HepG2 (cell line): ENCODE results near the gene GATD1. TPM values are rescaled to one million over a fixed set of nuclear protein-coding genes. Genes with fewer than 3 reads are reported as not detected.

ENCODE experiments used
- ATAC-seq: fragments of 200-7000 bp; cut with Tn5 transposase; 3 replicates; pipeline ENCODE4 v1.9.1; 2020; ENCODE audit warnings: mild to moderate bottlenecking, moderate library complexity
- BruUV-seq: library from RNA; stranded (reverse); fragments of 400-500 nt; replicated peaks from 2 replicates; lab custom pipeline; 2021; lab: Mats Ljungman, UMichigan
- CTCF ChIA-PET: fragments of 300-600 bp; formaldehyde crosslinking; extraction: SDS; loops from one replicate; lab custom pipeline; 2021; ENCODE audit warnings: low total read pairs, inconsistent platforms, low intra/inter-chr PET ratio; lab: Yijun Ruan, JAX
- POLR2A ChIA-PET: fragments of 350-600 bp; sonication (Branson Sonifier 250); formaldehyde crosslinking; loops from one replicate; lab custom pipeline; 2020; ENCODE audit warnings: antibody characterized with exemption, inconsistent platforms; lab: Yijun Ruan, JAX
- DNase-seq: peaks from one replicate; pipeline ENCODE4 v3.0.0-alpha.2; 2015; ENCODE audit warnings: low spot score
- FAIRE-seq: peaks from 3 replicates; lab custom pipeline; 2011; peaks lifted over from hg19 to GRCh38; lab: Jason Lieb, UNC
- H2AFZ ChIP-seq: one replicate; pipeline ENCODE4 v1.6.1; 2011; ENCODE audit warnings: low read length, inconsistent platforms
- H3K27ac ChIP-seq: fragments of 300-600 bp; 3 replicates; pipeline ENCODE4 v1.8.0; 2011; ENCODE audit warnings: mixed run types, mild to moderate bottlenecking, mixed read lengths, low read length, inconsistent platforms; ENCODE audit not compliant: insufficient read depth; ENCODE audit errors: extremely low read length
- H3K27me3 ChIP-seq, 2 experiments: fragments of 200-600 bp in 1 of 2; 2 replicates in 1 of 2; 3 replicates in 1 of 2; pipeline versions ENCODE4 v1.6.0 to v1.8.0; 2011; ENCODE audit warnings: low read length in 2 of 2, mild to moderate bottlenecking in 2 of 2, moderate library complexity in 2 of 2, inconsistent platforms in 1 of 2; ENCODE audit not compliant: insufficient read depth in 2 of 2, control insufficient read depth in 1 of 2
- H3K36me3 ChIP-seq, 2 experiments: fragments of 200-600 bp in 1 of 2; replicated peaks in 1 of 2; 2 replicates in 1 of 2; 3 replicates in 1 of 2; pipeline versions ENCODE4 v1.5.1 to v1.8.0; 2011; ENCODE audit warnings: low read length in 2 of 2, inconsistent platforms in 1 of 2; ENCODE audit not compliant: insufficient read depth in 2 of 2, control insufficient read depth in 1 of 2
- H3K4me1 ChIP-seq: 2 replicates; pipeline ENCODE4 v1.5.1; 2012; ENCODE audit warnings: low read length, inconsistent platforms; ENCODE audit not compliant: insufficient read depth
- H3K4me2 ChIP-seq: 2 replicates; pipeline ENCODE4 v1.6.0; 2011; ENCODE audit warnings: low read depth, low read length, inconsistent platforms
- H3K4me3 ChIP-seq, 3 experiments: fragments of 200-600 bp in 1 of 3; sonication (generic), shearing (Covaris generic) in 1 of 3; replicated peaks in 1 of 3; 2 replicates each; pipeline ENCODE4 v1.5.1; 2011 to 2016; ENCODE audit warnings: low read length in 3 of 3, inconsistent platforms in 2 of 3, low read depth in 2 of 3, mild to moderate bottlenecking in 2 of 3, control low read depth in 1 of 3, mixed read lengths in 1 of 3; ENCODE audit not compliant: insufficient read depth in 1 of 3
- H3K79me2 ChIP-seq: one replicate; pipeline ENCODE4 v1.6.1; 2011; ENCODE audit warnings: low read length, inconsistent platforms; ENCODE audit not compliant: insufficient read depth
- H3K9ac ChIP-seq: 2 replicates; pipeline ENCODE4 v1.6.0; 2011; ENCODE audit warnings: mild to moderate bottlenecking, low read depth, low read length, inconsistent platforms; ENCODE audit not compliant: insufficient read depth
- H3K9me3 ChIP-seq: 2 replicates; pipeline ENCODE4 v1.5.1; 2012; ENCODE audit warnings: mild to moderate bottlenecking, low read length
- H4K20me1 ChIP-seq: 2 replicates; pipeline ENCODE4 v1.6.0; 2011; ENCODE audit warnings: inconsistent platforms, mild to moderate bottlenecking, low read length, moderate library complexity; ENCODE audit not compliant: insufficient read depth
- ETV5 ChIP-seq: IDR thresholded peaks from 2 replicates; pipeline ENCODE4 v1.6.1; 2018; ENCODE audit warnings: missing biosample characterization, missing genetic modification reagents, inconsistent platforms, borderline replicate concordance
- HOXA7 ChIP-seq: sonication (generic); formaldehyde crosslinking; IDR thresholded peaks from 2 replicates; pipeline ENCODE4 v1.8.1; 2022; ENCODE audit warnings: mild to moderate bottlenecking, missing genetic modification reagents, moderate library complexity
- PATZ1 ChIP-seq: sonication (generic); formaldehyde crosslinking; IDR thresholded peaks from 2 replicates; pipeline ENCODE4 v1.4.0; 2020; ENCODE audit warnings: missing genetic modification reagents
- STAG1 ChIP-seq: sonication (generic); formaldehyde crosslinking; IDR thresholded peaks from 2 replicates; pipeline ENCODE4 v1.4.0; 2020; ENCODE audit warnings: missing genetic modification reagents
- ZNF33B ChIP-seq: sonication (generic); formaldehyde crosslinking; IDR thresholded peaks from 2 replicates; pipeline ENCODE4 v1.5.1; 2020; ENCODE audit warnings: mild to moderate bottlenecking, missing genetic modification reagents
- ZNF44 ChIP-seq: sonication (generic); formaldehyde crosslinking; IDR thresholded peaks from 2 replicates; pipeline ENCODE4 v1.5.1; 2020; ENCODE audit warnings: mild to moderate bottlenecking, missing genetic modification reagents
- ZNF501 ChIP-seq: sonication (generic); formaldehyde crosslinking; IDR thresholded peaks from 2 replicates; pipeline ENCODE4 v1.5.1; 2020; ENCODE audit warnings: mild to moderate bottlenecking, moderate library complexity, missing genetic modification reagents
- ZNF564 ChIP-seq: sonication (generic); formaldehyde crosslinking; IDR thresholded peaks from 2 replicates; pipeline ENCODE4 v1.8.1; 2023; ENCODE audit warnings: mild to moderate bottlenecking, missing genetic modification reagents
- ZNF816 ChIP-seq: sonication (generic); formaldehyde crosslinking; IDR thresholded peaks from 2 replicates; pipeline ENCODE4 v1.8.0; 2022; ENCODE audit warnings: missing genetic modification reagents, mild to moderate bottlenecking, borderline replicate concordance
- ZNF891 ChIP-seq: sonication (generic); formaldehyde crosslinking; IDR thresholded peaks from 2 replicates; pipeline ENCODE4 v1.5.0; 2020; ENCODE audit warnings: mild to moderate bottlenecking, missing genetic modification reagents
- WGBS: methylation state at CpG from one replicate; pipeline ENCODE4 v1.1.6; 2017; ENCODE audit warnings: low lambda C conversion rate; 5-methylcytosine and 5-hydroxymethylcytosine counted together
- in situ Hi-C: cut with HindIII; loops from 2 replicates; pipeline ENCODE4 v1.10.0; 2017; ENCODE audit warnings: low pct_unique_long_range_greater_than_20kb; ENCODE audit not compliant: extremely low pct_ligation_motif_present
- intact Hi-C: fragments of 100-400 bp; cut with micrococcal nuclease; formaldehyde crosslinking; loops from one replicate; pipeline ENCODE4 v1.10.0; 2022; ENCODE audit not compliant: unreplicated experiment
- polyA plus RNA-seq, 8 experiments: library from polyadenylated mRNA; depleted of rRNA in 3 of 8; stranded (reverse) in 7 of 8; unstranded in 1 of 8; fragments of >200 nt; fragmentation: Illumina TruSeq in 4 of 8; extraction: Trizol in 4 of 8; gene quantifications; 2 replicates each; pipeline versions ENCODE4 v1.2.1 to v1.2.3, GENCODE V29; 2011 to 2016; ENCODE audit warnings: low read depth in 4 of 8, missing spikeins in 1 of 8, mixed read lengths in 1 of 8; ENCODE audit not compliant: insufficient read depth in 1 of 8
- total RNA-seq, 5 experiments: library from RNA; depleted of rRNA; stranded (reverse); fragments of >200 nt; fragmentation: Illumina TruSeq; extraction: Trizol; gene quantifications; 2 replicates each; pipeline ENCODE4 v1.2.3, GENCODE V29; 2016; ENCODE audit warnings: low read depth in 1 of 5

GATD1 gene
- total and polyA plus RNA-seq, 2 of the 13 experiments (the other 11 are each of a cell fraction or from before 2014, with no cell fraction given), result 31.3 to 60.5 TPM

GRCh38 chr11:826836-827145, 49.5 kb upstream of the GATD1 start:
- intact Hi-C loops, result no loop called here
- Histone ChIP-seq H3K4me3 (peak overlapping the region; percentile 69 to 83 (median 80)), H3K79me2 (peaks cover 2% of the 10 kb centered on the region), H3K9ac (peak overlapping the region; percentile 74), H4K20me1 (peaks cover 1% of the 10 kb centered on the region; the same call in 1 of the 2 replicates), H3K4me1 (peaks cover 65% of the 10 kb centered on the region), H3K27ac (peak overlapping the region; percentile 77), H3K27me3 (no peaks in the 10 kb centered on the region), H3K36me3 (peaks cover 6 to 18% of the 10 kb centered on the region in 2 experiments; a peak in 4 of 5 replicates), H3K9me3 (no peaks in the 10 kb centered on the region), H3K4me2 (peak overlapping the region; percentile 91), H2AFZ (no peak overlapping the region)
- ATAC-seq (peak; percentile 15), FAIRE-seq (no peak), DNase-seq (no peak)
- in situ Hi-C loops, result no loop called here
- ChIA-PET POLR2A (interaction anchor here (1.8 to 16.1 kb wide), 4 partner anchors 8 to 28 kb away, joined by 4 to 264 read pairs (median 75); partner anchors contain the start of genes PNPLA2, POLR2L, RPLP2 and TSPAN4), CTCF (no interaction called here)
- BruUV-seq, result no TSS peak
- 0% methylated on average over 4 of the region's 22 CpGs for whole genome bisulfite sequencing
- 0 out of 2 replicates have a peak, but pooled peaks have one; percentile 26 for TF ChIP-seq ZNF501 (CRISPR knock-in tag)
- TF ChIP-seq HOXA7, result no peak
- 0 out of 2 replicates have a peak, but pooled peaks have one; percentile 51 for TF ChIP-seq ZNF816 (CRISPR knock-in tag)
- TF ChIP-seq ZNF44 (CRISPR knock-in tag), result 0 out of 2 replicates have a peak, but pooled peaks have one; percentile 24
- no peak for TF ChIP-seq ETV5 (CRISPR knock-in tag)
- TF ChIP-seq ZNF891 (CRISPR knock-in tag), result 0 out of 2 replicates have a peak, but pooled peaks have one; percentile 2
- TF ChIP-seq ZNF564, result peak; percentile 57; the same call in 1 of the 2 replicates
- no peak for TF ChIP-seq STAG1 (CRISPR knock-in tag)
- TF ChIP-seq ZNF33B (CRISPR knock-in tag), result 0 out of 2 replicates have a peak, but pooled peaks have one; percentile 37
- TF ChIP-seq PATZ1 (CRISPR knock-in tag), result peak; percentile 72
